MV-4-11 (cell line): Measurements from ENCODE around the gene ANO2.

Experiments
- DNase-seq: peaks from one replicate; lab custom pipeline; 2025; lab: John Stamatoyannopoulos, UW

ANO2 gene

GRCh38 chr12:5916785-5917290 lies 28.2 kb downstream of the ANO2 start:
- no peak for DNase-seq

GRCh38 chr12:5915511-5915910 lies 29.5 kb downstream of the ANO2 start:
- DNase-seq, result no peak

GRCh38 chr12:5914387-5915149 lies 30.5 kb downstream of the ANO2 start:
- no peak for DNase-seq

GRCh38 chr12:5913387-5913786 lies 31.7 kb downstream of the ANO2 start:
- DNase-seq, result no peak

GRCh38 chr12:5912437-5913334 lies 32.4 kb downstream of the ANO2 start:
- no peak for DNase-seq

GRCh38 chr12:5912011-5912410 lies 33.0 kb downstream of the ANO2 start:
- no peak for DNase-seq

- no peak for DNase-seq
These were observed 34.1 kb downstream of the ANO2 start for GRCh38 chr12:5910790-5911548.

GRCh38 chr12:5909560-5909959 lies 35.5 kb downstream of the ANO2 start:
- no peak for DNase-seq

- no peak for DNase-seq
These were observed 36.8 kb downstream of the ANO2 start for GRCh38 chr12:5908251-5908650.

- DNase-seq, result no peak
These were observed 37.3 kb downstream of the ANO2 start for GRCh38 chr12:5907807-5908206.

GRCh38 chr12:5905757-5906156 lies 39.3 kb downstream of the ANO2 start:
- no peak for DNase-seq

- DNase-seq, result no peak
These were observed 40.1 kb downstream of the ANO2 start for GRCh38 chr12:5904969-5905368.

- DNase-seq, result no peak
These were observed 40.6 kb downstream of the ANO2 start for GRCh38 chr12:5904441-5904840.

GRCh38 chr12:5902736-5903135 lies 42.3 kb downstream of the ANO2 start:
- no peak for DNase-seq

GRCh38 chr12:5901416-5901815 lies 43.6 kb downstream of the ANO2 start:
- no peak for DNase-seq

- DNase-seq, result no peak
These were observed 44.4 kb downstream of the ANO2 start for GRCh38 chr12:5900533-5901205.

GRCh38 chr12:5900076-5900475 lies 45.0 kb downstream of the ANO2 start:
- DNase-seq, result no peak

- DNase-seq, result no peak
These were observed 45.4 kb downstream of the ANO2 start for GRCh38 chr12:5899675-5900074.

GRCh38 chr12:5898874-5899273 lies 46.2 kb downstream of the ANO2 start:
- DNase-seq, result no peak

GRCh38 chr12:5889381-5890047 lies 55.5 kb downstream of the ANO2 start:
- peak; percentile 18 for DNase-seq

GRCh38 chr12:5888816-5889315 lies 56.2 kb downstream of the ANO2 start:
- DNase-seq, result no peak
